Tibial nerve (tissue), 4 donors: ENCODE results near the gene TMEM255B.

Experiments
- EP300 ChIP-seq, 2 donors: sonication (generic); formaldehyde crosslinking; IDR thresholded peaks; one replicate each; pipeline ENCODE4 v1.6.1; 2017; ENCODE audit warnings: antibody characterized with exemption in 2 of 2, mild to moderate bottlenecking in 1 of 2
- POLR2A ChIP-seq, 2 donors: fragments of 450-650 bp; IDR thresholded peaks; one replicate each; pipeline ENCODE4 v1.6.1; 2017; ENCODE audit warnings: antibody characterized with exemption in 2 of 2, mild to moderate bottlenecking in 2 of 2, moderate library complexity in 2 of 2
- TF ChIP-seq, protein P1 (sequence below), 5 experiments: fragments of 200-600 bp in 3 of 5; fragments of 450-650 bp in 2 of 5; sonication (generic) in 3 of 5; IDR thresholded peaks; one replicate each; pipeline ENCODE4 v1.5.1; 2016 to 2019; ENCODE audit warnings: antibody characterized with exemption in 5 of 5, mild to moderate bottlenecking in 3 of 5, moderate library complexity in 2 of 5

DNA sequence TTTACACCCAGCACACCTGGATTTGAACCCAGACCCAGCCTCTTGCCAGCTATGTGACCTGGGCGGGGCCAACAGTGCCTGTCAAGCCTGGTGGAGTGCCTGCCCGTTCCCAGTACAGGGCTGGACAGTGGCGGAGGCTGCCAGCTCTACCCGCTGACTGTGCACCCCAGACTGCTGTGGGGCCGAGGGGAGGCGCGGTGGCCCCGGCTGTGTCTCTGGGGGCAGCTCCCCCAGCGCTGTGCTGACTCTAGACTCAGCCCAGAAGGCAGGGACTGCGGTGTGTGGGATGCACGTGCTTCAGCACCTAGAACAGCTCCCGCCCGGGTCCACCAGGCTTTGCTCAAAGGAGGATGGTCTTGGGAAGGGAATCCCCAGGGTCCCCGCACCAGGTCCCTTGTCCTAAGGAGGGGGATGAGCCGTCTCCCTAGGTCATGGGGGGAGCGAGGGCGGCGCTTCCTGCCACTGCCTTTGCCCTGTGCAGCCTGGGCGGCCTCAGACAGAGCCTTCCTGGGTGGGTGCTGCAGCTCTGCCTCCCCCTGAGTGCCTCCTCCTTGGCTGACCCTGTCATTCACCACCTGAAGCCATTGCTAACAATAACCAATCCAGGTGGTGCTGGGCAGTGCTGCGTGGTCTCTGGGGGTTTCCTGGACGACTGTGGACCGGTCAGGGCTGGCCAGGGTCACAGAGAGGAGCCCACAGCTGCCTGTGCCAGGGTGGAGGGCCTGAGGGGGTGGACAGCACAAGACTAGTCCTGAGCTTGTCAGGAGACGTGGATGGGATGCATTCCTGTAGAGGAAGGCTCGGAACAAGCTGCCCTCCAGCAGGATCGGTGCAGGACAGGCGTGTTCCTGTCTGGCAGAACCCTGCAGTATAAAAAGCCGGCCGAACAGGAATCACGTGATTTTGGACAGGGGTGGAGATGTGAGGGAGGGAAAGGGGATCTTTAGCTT is 18.6 kb downstream of the TMEM255B start:
- TF ChIP-seq, protein P1, sequence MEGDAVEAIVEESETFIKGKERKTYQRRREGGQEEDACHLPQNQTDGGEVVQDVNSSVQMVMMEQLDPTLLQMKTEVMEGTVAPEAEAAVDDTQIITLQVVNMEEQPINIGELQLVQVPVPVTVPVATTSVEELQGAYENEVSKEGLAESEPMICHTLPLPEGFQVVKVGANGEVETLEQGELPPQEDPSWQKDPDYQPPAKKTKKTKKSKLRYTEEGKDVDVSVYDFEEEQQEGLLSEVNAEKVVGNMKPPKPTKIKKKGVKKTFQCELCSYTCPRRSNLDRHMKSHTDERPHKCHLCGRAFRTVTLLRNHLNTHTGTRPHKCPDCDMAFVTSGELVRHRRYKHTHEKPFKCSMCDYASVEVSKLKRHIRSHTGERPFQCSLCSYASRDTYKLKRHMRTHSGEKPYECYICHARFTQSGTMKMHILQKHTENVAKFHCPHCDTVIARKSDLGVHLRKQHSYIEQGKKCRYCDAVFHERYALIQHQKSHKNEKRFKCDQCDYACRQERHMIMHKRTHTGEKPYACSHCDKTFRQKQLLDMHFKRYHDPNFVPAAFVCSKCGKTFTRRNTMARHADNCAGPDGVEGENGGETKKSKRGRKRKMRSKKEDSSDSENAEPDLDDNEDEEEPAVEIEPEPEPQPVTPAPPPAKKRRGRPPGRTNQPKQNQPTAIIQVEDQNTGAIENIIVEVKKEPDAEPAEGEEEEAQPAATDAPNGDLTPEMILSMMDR (IDR thresholded peaks at IDR 0.05), result no peak
- no peak for TF ChIP-seq POLR2A (IDR thresholded peaks at IDR 0.05)
- TF ChIP-seq EP300 (IDR thresholded peaks at IDR 0.05), result no peak
